T-helper 2 cell treated with Interferon-gamma antibody and Interleukin-4, amounts not matched to agents 100 ng/mL and 5 ng/mL, for 36 hours (primary cell): ENCODE results near the gene MYLK. TPM values are rescaled to one million over a fixed set of nuclear protein-coding genes. Genes with fewer than 3 reads are reported as not detected.
"Not testable (repeated sequence)": the region's sequence is repeated elsewhere in the genome, so short reads cannot be mapped to it uniquely, and the experiment has no call there.

Experiments
- intact Hi-C: fragments of 100-400 bp; cut with micrococcal nuclease; formaldehyde crosslinking; loops from one replicate; pipeline ENCODE4 v1.15.1; 2023
- total RNA-seq: library from RNA; stranded (reverse); gene quantifications from 2 replicates; pipeline ENCODE4 v1.2.3, GENCODE V29; 2022

MYLK gene
- total RNA-seq, 1 donor from 2014 or later, result 0.30 TPM

DNA sequence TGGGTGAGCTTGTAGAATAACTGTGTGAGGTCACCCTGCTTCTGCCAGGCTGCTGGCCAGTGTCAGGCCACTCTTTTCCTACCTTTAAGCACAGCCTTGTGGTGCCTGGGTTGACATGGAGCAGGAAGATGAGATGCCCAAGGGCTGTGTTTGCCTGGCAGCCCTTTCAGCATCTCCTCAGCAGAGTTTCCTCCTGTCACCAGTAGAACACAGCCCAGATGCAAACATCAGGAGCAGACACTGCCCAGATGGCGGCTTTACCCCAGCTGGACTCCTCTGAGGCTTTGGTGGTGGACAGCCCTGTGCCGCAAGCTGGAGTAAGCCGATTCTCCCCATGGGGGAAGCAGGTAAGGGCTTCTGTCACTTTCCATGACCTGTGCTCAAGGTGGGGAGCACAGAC is 180.5 kb downstream of the MYLK start:
- intact Hi-C loops, result not testable (repeated sequence)

DNA sequence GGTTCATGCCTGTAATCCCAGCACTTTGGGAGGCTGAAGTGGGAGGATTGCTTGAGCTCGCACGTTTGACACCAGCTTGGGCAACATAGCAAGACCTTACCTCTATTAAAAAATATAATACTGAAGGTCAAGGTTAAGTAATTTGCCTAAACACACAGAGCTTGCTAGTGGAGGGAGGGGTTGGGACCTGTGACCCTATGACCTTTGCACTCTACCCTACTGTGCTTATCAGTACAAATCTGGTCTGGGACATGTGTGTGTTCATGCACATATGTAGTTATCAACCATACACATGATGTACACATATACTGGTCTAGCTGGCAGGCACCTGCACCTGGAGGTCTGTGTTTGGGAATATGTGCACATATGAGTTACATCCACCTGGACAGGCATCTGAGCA is 181.4 kb downstream of the MYLK start:
- intact Hi-C loops, result loop anchor here (1.0 kb wide), 1 partner anchor 60 kb away; no protein-coding TSS in a partner anchor

GRCh38 chr3:123702057-123702456 is 182.1 kb downstream of the MYLK start:
- intact Hi-C loops, result loop anchor here (1.0 kb wide), 1 partner anchor 60 kb away; no protein-coding TSS in a partner anchor

DNA sequence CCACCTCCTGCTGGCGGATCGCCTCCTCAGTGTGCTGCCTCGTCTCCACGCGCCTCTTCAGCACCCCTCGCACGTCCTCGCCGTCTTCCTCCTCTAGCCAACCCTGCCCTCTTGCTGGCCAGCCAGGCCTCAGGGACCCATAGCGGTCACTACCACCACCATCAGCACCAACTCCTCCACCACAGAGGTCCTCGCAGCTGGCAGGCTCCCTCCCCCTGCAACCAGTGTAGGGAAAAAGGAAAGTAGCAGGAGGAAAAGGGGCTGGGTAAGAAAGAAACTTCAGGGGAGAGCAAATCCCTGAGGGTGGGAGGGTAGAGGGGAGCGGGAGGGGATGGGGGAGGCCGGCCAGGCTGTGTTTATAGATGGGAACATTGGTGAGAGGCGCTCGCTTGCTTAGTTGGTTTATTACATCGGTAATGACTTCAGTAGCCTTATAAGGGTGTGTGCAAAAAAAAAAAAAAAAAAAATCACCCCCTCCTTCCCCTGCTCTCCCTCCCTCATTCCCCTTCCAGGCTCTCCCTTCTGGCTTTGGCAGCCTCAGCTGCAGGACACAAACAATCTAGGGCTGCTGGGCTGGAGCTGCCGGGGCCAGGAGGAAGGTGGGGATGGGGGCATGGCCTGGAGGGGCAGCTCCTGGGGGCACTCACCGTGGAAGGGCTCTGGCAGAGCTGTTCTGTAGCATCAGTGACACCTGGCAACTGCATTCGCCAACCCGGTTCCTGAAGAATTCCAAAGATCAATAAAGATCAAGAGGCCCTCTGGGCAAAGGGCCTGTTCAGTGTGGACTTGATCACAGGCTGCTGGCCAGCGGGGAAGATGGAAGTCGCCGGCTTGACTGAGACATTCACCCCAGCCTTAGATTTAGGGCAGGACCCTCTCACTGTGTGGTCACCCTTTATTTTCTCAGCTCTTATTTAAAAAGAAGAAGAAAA is 183.1 kb downstream of the MYLK start:
- intact Hi-C loops, result no loop called here

GRCh38 chr3:123698813-123699212 is 185.3 kb downstream of the MYLK start:
- intact Hi-C loops, result no loop called here

DNA sequence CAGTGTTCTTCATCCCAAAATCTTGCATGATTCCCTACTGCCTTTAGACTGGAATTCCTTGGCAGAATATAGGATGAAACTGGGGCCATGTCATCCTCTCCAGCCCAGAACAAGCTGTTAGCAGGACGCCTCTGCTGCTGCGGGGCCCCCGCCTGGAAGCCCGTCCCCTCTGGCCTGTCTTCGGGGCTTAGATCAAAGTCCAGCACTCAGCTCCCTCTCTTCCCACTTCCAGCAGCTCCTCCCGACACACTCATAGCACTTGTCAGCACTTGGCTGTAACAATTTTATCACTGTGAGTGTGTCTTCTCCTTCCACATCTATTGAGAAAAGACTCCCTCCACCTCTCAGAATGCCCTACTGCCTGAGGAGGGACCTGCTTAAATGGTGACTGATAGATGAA is 187.3 kb downstream of the MYLK start:
- intact Hi-C loops, result no loop called here

GRCh38 chr3:123695731-123696640 is 188.1 kb downstream of the MYLK start:
- intact Hi-C loops, result no loop called here

GRCh38 chr3:123695152-123695551 is 189.0 kb downstream of the MYLK start:
- intact Hi-C loops, result no loop called here

DNA sequence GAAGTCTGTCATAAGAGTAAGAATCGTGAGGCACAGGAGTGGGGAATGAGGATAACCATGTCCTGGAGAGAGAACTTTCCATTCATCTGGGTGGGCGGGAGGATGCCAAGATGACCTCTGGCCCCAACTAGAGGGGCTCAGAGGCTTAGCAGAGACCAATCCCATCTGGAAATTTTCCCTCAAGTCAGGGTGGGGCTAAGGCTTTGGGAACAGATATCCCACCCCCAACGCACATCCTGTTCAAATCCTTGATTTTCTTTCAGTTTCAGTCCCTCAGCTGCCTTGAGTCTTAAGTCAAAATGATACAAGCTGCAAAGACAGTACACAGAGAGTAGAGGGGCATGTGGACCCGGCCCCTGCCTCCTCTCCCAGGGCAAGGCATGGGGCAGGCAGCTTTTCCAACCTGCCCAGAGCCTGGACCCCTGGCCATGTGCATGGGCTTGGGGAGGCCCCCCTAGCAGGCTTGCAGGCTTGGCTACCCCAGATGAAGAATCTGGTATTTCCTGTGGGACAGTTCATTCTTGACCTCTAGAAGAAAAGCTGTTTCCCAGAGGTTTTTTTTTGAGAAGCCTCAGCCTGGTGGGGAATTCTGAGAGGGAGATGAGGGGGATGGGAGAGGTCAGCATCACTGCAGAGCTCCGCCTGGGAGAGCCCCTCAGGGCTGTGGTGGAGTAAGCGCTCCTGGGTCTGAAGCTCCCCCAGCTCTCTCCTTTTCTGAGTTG is 189.6 kb downstream of the MYLK start:
- intact Hi-C loops, result no loop called here

GRCh38 chr3:123693584-123694190 is 190.4 kb downstream of the MYLK start:
- intact Hi-C loops, result no loop called here

DNA sequence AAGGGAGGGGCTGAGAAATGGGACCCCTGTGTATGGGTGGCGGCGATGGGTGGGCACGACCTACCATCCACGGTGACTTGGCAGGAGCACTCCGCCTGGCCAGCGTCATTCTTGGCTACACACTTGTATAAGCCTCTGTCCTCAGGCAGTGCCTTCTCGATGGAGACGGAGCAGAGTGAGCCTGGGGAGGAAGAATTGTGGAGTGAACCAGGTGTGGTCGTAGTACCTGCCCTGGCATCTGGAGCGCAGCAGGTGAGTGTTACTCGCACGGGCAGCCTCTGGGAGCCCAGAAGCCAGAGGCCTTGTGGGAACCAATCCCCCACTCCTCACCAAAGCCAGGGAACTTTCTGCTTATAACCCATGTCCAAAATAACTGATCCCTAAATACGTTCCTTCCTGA is 191.5 kb downstream of the MYLK start:
- intact Hi-C loops, result no loop called here

DNA sequence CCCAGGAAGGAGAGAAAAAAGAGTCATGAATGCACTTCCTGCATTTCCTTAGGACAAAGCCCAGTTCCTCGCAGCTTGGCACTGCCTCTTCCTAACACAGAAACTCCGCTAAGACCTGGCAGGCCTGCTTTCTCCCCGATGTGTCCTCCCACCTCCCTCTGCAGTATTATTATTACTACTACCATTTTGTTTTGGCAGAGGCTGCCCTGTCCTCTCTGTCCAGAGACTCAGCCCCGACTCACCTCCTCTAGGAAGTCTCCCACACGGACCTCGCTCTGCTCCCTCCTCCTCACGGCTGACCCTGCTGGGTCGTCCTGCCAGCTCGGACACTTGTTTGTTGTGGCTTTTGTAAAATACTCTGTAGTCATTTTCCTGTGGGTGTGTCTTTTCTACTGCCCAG is 192.1 kb downstream of the MYLK start:
- intact Hi-C loops, result no loop called here

DNA sequence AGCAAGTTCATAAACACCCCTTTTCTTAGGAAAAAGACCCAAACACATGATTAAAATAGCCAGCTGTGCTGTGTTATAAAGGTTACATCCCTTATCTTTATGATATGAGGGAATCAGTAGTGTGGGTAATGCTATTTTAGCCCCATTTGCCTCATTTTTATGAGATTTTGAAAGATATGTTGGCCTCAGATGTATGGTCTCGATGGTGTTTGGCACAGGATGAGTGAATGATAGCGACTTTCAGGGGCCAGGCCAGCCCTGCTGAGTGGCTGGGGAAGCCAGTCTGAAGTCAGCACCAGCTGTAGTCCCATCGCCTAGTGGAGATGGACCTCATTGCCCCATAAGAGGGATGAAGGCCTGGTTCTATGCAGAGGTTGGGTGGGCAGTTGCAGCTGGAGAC is 194.3 kb downstream of the MYLK start:
- intact Hi-C loops, result no loop called here

DNA sequence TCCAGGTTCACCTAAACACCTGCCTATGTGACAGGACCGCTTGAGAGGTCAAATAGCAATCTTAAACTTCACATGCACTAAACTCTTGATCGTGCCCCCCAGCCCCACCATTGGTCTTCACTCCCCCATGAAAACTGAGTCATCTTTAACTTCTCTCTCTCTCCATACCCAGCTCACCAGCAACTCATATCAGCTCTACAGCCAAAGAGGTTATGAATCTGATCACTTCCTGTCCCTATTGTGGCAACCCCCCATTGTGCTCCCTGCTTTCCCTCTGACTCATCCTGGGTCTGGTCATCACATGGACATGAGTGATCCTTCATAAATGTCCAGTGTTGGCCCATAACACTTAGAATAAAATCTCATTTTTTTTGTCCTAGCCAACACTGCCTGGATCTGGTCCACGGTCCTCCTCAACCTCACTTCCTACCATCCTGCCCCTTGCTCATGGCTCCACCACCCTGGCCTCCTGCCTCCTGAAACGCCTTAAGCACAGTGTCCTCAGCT is 195.8 kb downstream of the MYLK start:
- intact Hi-C loops, result no loop called here

GRCh38 chr3:123687286-123687685 is 196.8 kb downstream of the MYLK start:
- intact Hi-C loops, result no loop called here

DNA sequence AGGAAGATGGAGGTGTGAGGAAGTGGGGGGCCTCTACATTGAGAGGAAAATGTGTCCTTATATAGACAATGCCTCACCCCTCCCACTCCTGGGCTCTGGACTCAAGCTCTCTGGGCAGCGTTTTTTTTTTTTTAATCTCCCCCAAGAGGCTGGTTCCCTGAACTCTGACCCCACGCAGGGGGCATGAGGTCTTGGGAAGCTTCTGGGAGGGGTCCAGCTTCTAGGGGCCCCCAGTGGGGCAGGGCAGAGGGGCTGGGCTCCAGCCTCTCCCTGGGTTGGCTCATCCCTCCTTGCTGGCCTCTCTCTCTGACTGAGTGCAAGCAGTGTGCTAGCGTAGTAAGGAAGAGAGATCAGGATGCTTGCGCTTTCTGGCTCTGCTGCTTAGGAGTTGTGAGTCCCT is 197.9 kb downstream of the MYLK start:
- intact Hi-C loops, result no loop called here

DNA sequence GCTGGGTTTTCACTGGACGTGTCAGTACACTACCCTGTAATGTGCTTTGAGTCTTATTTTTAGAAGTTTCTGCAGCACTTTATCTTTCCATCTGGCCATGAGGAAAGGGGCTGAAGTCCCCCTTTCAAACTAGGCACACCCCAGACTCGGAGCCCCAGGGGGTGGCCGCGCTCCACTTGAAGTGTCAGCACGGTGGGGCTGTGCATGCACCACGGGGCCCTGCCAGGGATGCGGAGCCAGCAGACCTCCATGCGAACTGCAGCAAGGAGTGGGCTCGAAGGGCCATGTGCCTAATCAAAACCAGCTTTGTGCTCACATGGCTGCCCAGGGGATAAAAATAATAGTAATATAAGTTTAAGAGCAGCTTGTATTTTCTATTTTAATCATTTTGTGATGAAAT is 198.4 kb downstream of the MYLK start:
- intact Hi-C loops, result no loop called here

GRCh38 chr3:123684636-123685035 is 199.5 kb downstream of the MYLK start:
- intact Hi-C loops, result no loop called here

GRCh38 chr3:123684209-123684608 is 199.9 kb downstream of the MYLK start:
- intact Hi-C loops, result no loop called here

- intact Hi-C loops, result no loop called here
Observed at GRCh38 chr3:123683505-123684154, 200.5 kb downstream of the MYLK start.
